GM12878 (cell line): Measurements from ENCODE around the gene LDLRAD4. TPM values are rescaled to one million over a fixed set of nuclear protein-coding genes. Genes with fewer than 3 reads are reported as not detected.
A peak's percentile ranks its signal among the peaks of the same experiment; 100 is the strongest.

Experiments
- ATAC-seq: fragments of 200-7000 bp; cut with Tn5 transposase; 3 replicates; pipeline ENCODE4 v1.9.1; 2020; ENCODE audit warnings: mild to moderate bottlenecking, moderate library complexity
- BruUV-seq: library from RNA; stranded (reverse); fragments of 400-500 nt; replicated peaks from 2 replicates; lab custom pipeline; 2021; lab: Mats Ljungman, UMichigan
- CTCF ChIA-PET: fragments of 300-600 bp; sonication (Branson Sonifier 250); formaldehyde crosslinking; extraction: SDS; loops from one replicate; lab custom pipeline; 2021; ENCODE audit warnings: inconsistent platforms; lab: Yijun Ruan, JAX
- POLR2A ChIA-PET: fragments of 350-600 bp; formaldehyde crosslinking; extraction: SDS; loops from one replicate; lab custom pipeline; 2021; ENCODE audit warnings: inconsistent platforms; lab: Charles Lee
- RAD21 ChIA-PET: fragments of 300-600 bp; sonication (Branson Sonifier 250); formaldehyde crosslinking; loops from one replicate; lab custom pipeline; 2023; ENCODE audit warnings: antibody characterized with exemption; ENCODE audit not compliant: unreplicated experiment; lab: Charles Lee
- SMC1A ChIA-PET: fragments of 300-600 bp; sonication (Branson Sonifier 250); formaldehyde crosslinking; loops from one replicate; lab custom pipeline; 2023; ENCODE audit not compliant: unreplicated experiment, uncharacterized antibody; lab: Charles Lee
- DNase-seq: peaks from one replicate; pipeline ENCODE4 v3.0.0-alpha.2; 2011; ENCODE audit warnings: low read depth, low spot score
- FAIRE-seq: peaks from 3 replicates; lab custom pipeline; 2011; peaks lifted over from hg19 to GRCh38; lab: Jason Lieb, UNC
- H2AFZ ChIP-seq: 2 replicates; pipeline ENCODE4 v1.6.0; 2011; ENCODE audit warnings: low read depth, low read length, control low read depth; ENCODE audit not compliant: control insufficient read depth
- H3K27ac ChIP-seq: 2 replicates; pipeline ENCODE4 v1.5.1; 2011; ENCODE audit warnings: control low read depth; ENCODE audit not compliant: control insufficient read depth, insufficient read depth
- H3K27me3 ChIP-seq, 2 experiments: replicated peaks in 1 of 2; 2 replicates each; pipeline versions ENCODE4 v1.6.0 to v1.6.1; 2011; ENCODE audit warnings: low read length in 1 of 2; ENCODE audit not compliant: control insufficient read depth in 2 of 2, insufficient read depth in 2 of 2
- H3K36me3 ChIP-seq, 2 experiments: 2 replicates each; pipeline ENCODE4 v1.5.1; 2011; ENCODE audit warnings: low read length in 1 of 2; ENCODE audit not compliant: control insufficient read depth in 2 of 2, insufficient read depth in 2 of 2
- H3K4me1 ChIP-seq: 2 replicates; pipeline ENCODE4 v1.6.1; 2011; ENCODE audit warnings: mild to moderate bottlenecking, low read length, moderate library complexity, mixed read lengths; ENCODE audit not compliant: control insufficient read depth, insufficient read depth
- H3K4me2 ChIP-seq: 2 replicates; pipeline ENCODE4 v1.6.0; 2011; ENCODE audit warnings: control low read depth; ENCODE audit not compliant: control insufficient read depth, insufficient read depth
- H3K4me3 ChIP-seq: fragments of 200-600 bp; sonication (generic); 2 replicates; pipeline ENCODE4 v1.5.1; 2016
- H3K79me2 ChIP-seq: 2 replicates; pipeline ENCODE4 v1.6.0; 2011; ENCODE audit warnings: low read length; ENCODE audit not compliant: control insufficient read depth, insufficient read depth
- H3K9ac ChIP-seq: 2 replicates; pipeline ENCODE4 v1.8.0; 2011; ENCODE audit warnings: low read length, control low read depth, mixed read lengths; ENCODE audit not compliant: control insufficient read depth, insufficient read depth
- H3K9me3 ChIP-seq: replicated peaks from 3 replicates; pipeline ENCODE4 v1.5.1; 2011; ENCODE audit warnings: mild to moderate bottlenecking, low read length; ENCODE audit not compliant: control insufficient read depth, insufficient read depth
- H4K20me1 ChIP-seq: 2 replicates; pipeline ENCODE4 v1.6.0; 2011; ENCODE audit not compliant: control insufficient read depth, insufficient read depth
- BHLHE40 ChIP-seq, 2 experiments: fragments of 450-650 bp in 1 of 2; IDR thresholded peaks; 2 replicates each; pipeline ENCODE4 v1.6.1; 2011 to 2017; ENCODE audit warnings: low read depth in 2 of 2, borderline replicate concordance in 1 of 2, improper control_type of control experiment in 1 of 2, low read length in 1 of 2, mild to moderate bottlenecking in 1 of 2
- HDGF ChIP-seq: fragments of 450-650 bp; IDR thresholded peaks from 2 replicates; pipeline ENCODE4 v1.6.1; 2016; ENCODE audit warnings: antibody characterized with exemption
- NFYA ChIP-seq: IDR thresholded peaks from 2 replicates; pipeline ENCODE4 v1.6.1; 2011; ENCODE audit warnings: low read depth, mild to moderate bottlenecking, low read length, improper control_type of control experiment, borderline replicate concordance
- NR2F1 ChIP-seq: fragments of 450-650 bp; conservative IDR thresholded peaks from 2 replicates; pipeline ENCODE4 v1.6.1; 2017; ENCODE audit warnings: mild to moderate bottlenecking
- NRF1 ChIP-seq: conservative IDR thresholded peaks from 2 replicates; pipeline ENCODE4 v1.6.1; 2011; ENCODE audit warnings: mild to moderate bottlenecking, low read depth, low read length, improper control_type of control experiment
- PAX8 ChIP-seq: fragments of 450-650 bp; IDR thresholded peaks from 2 replicates; pipeline ENCODE4 v1.6.1; 2017; ENCODE audit warnings: mild to moderate bottlenecking, moderate library complexity
- POU2F2 ChIP-seq: IDR thresholded peaks from 3 replicates; pipeline ENCODE4 v1.6.1; 2011; ENCODE audit warnings: low read depth, mild to moderate bottlenecking, low read length, borderline replicate concordance
- RFX5 ChIP-seq: IDR thresholded peaks from 2 replicates; pipeline ENCODE4 v1.6.1; 2011; ENCODE audit warnings: low read depth, low read length, improper control_type of control experiment
- RUNX3 ChIP-seq: IDR thresholded peaks from 2 replicates; pipeline ENCODE4 v1.6.1; 2012; ENCODE audit warnings: low read length, inconsistent platforms
- SP1 ChIP-seq: IDR thresholded peaks from one replicate; pipeline ENCODE4 v1.6.1; 2011; ENCODE audit warnings: low read depth, low read length
- TARDBP ChIP-seq: IDR thresholded peaks from 2 replicates; pipeline ENCODE4 v1.6.1; 2016; ENCODE audit warnings: borderline replicate concordance
- TCF3 ChIP-seq: IDR thresholded peaks from 2 replicates; pipeline ENCODE4 v1.6.1; 2012; ENCODE audit warnings: low read depth, mild to moderate bottlenecking, low read length, borderline replicate concordance; ENCODE audit not compliant: insufficient read depth
- ZNF274 ChIP-seq: IDR thresholded peaks from one replicate; pipeline ENCODE4 v1.8.0; 2011; ENCODE audit not compliant: insufficient read length, insufficient read depth
- WGBS: methylation state at CpG from one replicate; pipeline ENCODE4 v1.1.6; 2016; ENCODE audit warnings: low lambda C conversion rate; ENCODE audit not compliant: insufficient replicate concordance, insufficient coverage; ENCODE audit errors: missing lambda C conversion rate; 5-methylcytosine and 5-hydroxymethylcytosine counted together
- in situ Hi-C: fragments of 300-500 bp; cut with MboI; formaldehyde crosslinking; loops from 9 replicates; pipeline ENCODE4 v1.14.3; 2018; ENCODE audit warnings: mixed read lengths
- intact Hi-C: fragments of 100-400 bp; cut with micrococcal nuclease; formaldehyde crosslinking; loops from one replicate; pipeline ENCODE4 v1.14.2; 2022; ENCODE audit not compliant: unreplicated experiment
- polyA plus RNA-seq, 11 experiments: library from polyadenylated mRNA; depleted of rRNA in 4 of 11; unstranded in 6 of 11; stranded (reverse) in 5 of 11; fragments of >200 nt; fragmentation: Nextera tagmentation in 4 of 11; fragmentation: Illumina TruSeq in 1 of 11; extraction: Ambion mirVana in 4 of 11; extraction: Trizol in 1 of 11; gene quantifications; 1 replicate in 1 of 11; 2 replicates in 10 of 11; pipeline versions ENCODE4 v1.2.1 to v1.2.3, GENCODE V29; 2011 to 2016; ENCODE audit warnings: inconsistent platforms in 2 of 11, missing spikeins in 2 of 11, low read depth in 1 of 11
- total RNA-seq, 4 experiments: library from RNA; depleted of rRNA in 3 of 4; stranded (reverse); fragments of >200 nt in 3 of 4; fragmentation: Illumina TruSeq in 1 of 4; extraction: Trizol in 1 of 4; gene quantifications; 2 replicates each; pipeline versions ENCODE4 v1.2.1 to v1.2.3, GENCODE V29; 2013 to 2021
- TF ChIP-seq, protein P1 (sequence below), 3 experiments: IDR thresholded peaks in 2 of 3; conservative IDR thresholded peaks in 1 of 3; 2 replicates each; pipeline ENCODE4 v1.5.1; 2011; ENCODE audit warnings: low read depth in 3 of 3, low read length in 3 of 3, mild to moderate bottlenecking in 3 of 3, control low read depth in 2 of 3, moderate library complexity in 2 of 3, inconsistent platforms in 1 of 3, mixed read lengths in 1 of 3; ENCODE audit not compliant: control insufficient read depth in 2 of 3, insufficient read depth in 1 of 3; ENCODE audit errors: extremely low read depth in 1 of 3
- TF ChIP-seq, protein P2 (sequence below): fragments of 450-650 bp; IDR thresholded peaks from 2 replicates; pipeline ENCODE4 v1.6.1; 2017; ENCODE audit warnings: mild to moderate bottlenecking, moderate library complexity
- TF ChIP-seq, protein P3 (sequence below): fragments of 450-650 bp; IDR thresholded peaks from 2 replicates; pipeline ENCODE4 v1.6.1; 2016; ENCODE audit warnings: mild to moderate bottlenecking

The LDLRAD4 gene
- total and polyA plus RNA-seq, 10 of the 15 experiments (the other 5 are each of a cell fraction or from before 2014, with no cell fraction given) = 2.7 to 16.8 (median 11.2) TPM

DNA sequence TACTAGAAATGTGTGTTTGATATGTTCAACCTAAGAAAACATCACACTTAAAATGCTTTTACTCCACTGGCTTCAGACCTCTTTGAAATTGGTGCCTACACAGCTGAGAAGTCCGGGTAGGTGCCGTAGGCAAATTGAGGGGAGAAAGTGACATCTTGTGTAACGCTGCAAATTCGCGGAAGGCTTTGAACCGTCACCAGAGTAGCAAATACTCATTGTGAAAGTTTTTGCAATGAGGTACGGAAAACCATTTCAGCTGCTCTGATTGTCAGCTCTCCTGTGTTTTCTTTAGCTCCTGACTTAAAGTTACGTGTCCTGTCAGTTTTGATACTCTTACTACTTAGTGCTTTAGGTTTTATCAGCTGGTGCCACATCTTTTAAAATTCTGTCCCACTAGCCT is 283.3 kb downstream of the LDLRAD4 start (continued):
- TF ChIP-seq, protein P1, sequence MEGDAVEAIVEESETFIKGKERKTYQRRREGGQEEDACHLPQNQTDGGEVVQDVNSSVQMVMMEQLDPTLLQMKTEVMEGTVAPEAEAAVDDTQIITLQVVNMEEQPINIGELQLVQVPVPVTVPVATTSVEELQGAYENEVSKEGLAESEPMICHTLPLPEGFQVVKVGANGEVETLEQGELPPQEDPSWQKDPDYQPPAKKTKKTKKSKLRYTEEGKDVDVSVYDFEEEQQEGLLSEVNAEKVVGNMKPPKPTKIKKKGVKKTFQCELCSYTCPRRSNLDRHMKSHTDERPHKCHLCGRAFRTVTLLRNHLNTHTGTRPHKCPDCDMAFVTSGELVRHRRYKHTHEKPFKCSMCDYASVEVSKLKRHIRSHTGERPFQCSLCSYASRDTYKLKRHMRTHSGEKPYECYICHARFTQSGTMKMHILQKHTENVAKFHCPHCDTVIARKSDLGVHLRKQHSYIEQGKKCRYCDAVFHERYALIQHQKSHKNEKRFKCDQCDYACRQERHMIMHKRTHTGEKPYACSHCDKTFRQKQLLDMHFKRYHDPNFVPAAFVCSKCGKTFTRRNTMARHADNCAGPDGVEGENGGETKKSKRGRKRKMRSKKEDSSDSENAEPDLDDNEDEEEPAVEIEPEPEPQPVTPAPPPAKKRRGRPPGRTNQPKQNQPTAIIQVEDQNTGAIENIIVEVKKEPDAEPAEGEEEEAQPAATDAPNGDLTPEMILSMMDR (IDR thresholded peaks at IDR 0.05 in 2 of 3, conservative IDR thresholded peaks at IDR 0.05 in 1 of 3; ENCODE audit: control insufficient read depth in 2 of 3, extremely low read depth in 1 of 3, insufficient read depth in 1 of 3, low read depth in 3 of 3, low read length in 3 of 3) = peak in 1 of 3 experiments; percentile 32; a peak in 2 of 6 replicates
- TF ChIP-seq TARDBP (no peak), BHLHE40 (IDR thresholded peaks at IDR 0.05; ENCODE audit: borderline replicate concordance in 1 of 2, low read depth in 2 of 2, low read length in 1 of 2) (0 out of 4 replicates have a peak, but pooled peaks have one; percentile 18 to 31)

DNA sequence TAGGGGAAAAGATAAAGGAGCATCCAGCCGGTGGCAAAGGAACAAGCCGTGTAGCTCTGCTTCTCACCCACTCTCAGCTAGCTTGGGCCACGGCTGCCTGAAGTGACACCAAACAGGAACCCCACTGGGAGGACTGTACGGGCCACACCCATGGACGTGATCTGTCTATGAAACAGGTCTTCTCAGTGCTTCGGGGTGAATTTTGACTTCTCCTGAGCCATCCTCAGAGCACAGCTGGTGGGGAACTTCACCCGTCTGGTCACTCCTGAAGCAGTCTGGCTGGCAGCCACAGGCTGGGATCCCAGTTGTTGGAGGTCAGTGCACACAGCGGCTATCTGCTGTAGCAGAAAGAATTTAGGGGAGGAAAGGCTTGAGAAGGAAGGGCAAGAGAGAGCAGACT is 284.0 kb downstream of the LDLRAD4 start:
- DNase-seq (no peak), ATAC-seq (peak; percentile 41; the same call in 1 of the 3 replicates), FAIRE-seq (no peak)
- Histone ChIP-seq H3K4me3 (no peak overlapping the region), H3K9me3 (no peaks in the 10 kb centered on the region; the same call in 2 of the 3 replicates), H4K20me1 (no peaks in the 10 kb centered on the region), H3K27ac (no peak overlapping the region), H2AFZ (no peak overlapping the region), H3K4me1 (peaks cover 12% of the 10 kb centered on the region), H3K4me2 (no peak overlapping the region), H3K9ac (no peak overlapping the region), H3K36me3 (no peaks in the 10 kb centered on the region), H3K79me2 (no peaks in the 10 kb centered on the region), H3K27me3 (peaks cover 0 to 7% of the 10 kb centered on the region in 2 experiments; a peak in 2 of 4 replicates)
- BruUV-seq = no TSS peak
- ChIA-PET RAD21 (interaction anchor here (0.9 to 1.7 kb wide), 4 partner anchors 11 to 286 kb away, joined by 3 to 13 read pairs (median 3); no protein-coding TSS in a partner anchor), POLR2A (interaction anchor here (0.6 kb wide), 1 partner anchor 34 kb away, joined by 5 read pairs; no protein-coding TSS in a partner anchor), SMC1A (interaction anchor here (0.9 to 1.6 kb wide), 4 partner anchors 9 to 343 kb away, joined by 3 to 10 read pairs (median 4); no protein-coding TSS in a partner anchor), CTCF (interaction anchor here (0.7 to 1.7 kb wide), 9 partner anchors 11 to 313 kb away, joined by 3 to 9 read pairs (median 3); partner anchors contain the start of gene LDLRAD4)
- in situ Hi-C loops (no loop called here), intact Hi-C loops (no loop called here)
- WGBS = 41% methylated on average over 8 of the region's 8 CpGs
- no peak for TF ChIP-seq ZNF274
- TF ChIP-seq, protein P2, sequence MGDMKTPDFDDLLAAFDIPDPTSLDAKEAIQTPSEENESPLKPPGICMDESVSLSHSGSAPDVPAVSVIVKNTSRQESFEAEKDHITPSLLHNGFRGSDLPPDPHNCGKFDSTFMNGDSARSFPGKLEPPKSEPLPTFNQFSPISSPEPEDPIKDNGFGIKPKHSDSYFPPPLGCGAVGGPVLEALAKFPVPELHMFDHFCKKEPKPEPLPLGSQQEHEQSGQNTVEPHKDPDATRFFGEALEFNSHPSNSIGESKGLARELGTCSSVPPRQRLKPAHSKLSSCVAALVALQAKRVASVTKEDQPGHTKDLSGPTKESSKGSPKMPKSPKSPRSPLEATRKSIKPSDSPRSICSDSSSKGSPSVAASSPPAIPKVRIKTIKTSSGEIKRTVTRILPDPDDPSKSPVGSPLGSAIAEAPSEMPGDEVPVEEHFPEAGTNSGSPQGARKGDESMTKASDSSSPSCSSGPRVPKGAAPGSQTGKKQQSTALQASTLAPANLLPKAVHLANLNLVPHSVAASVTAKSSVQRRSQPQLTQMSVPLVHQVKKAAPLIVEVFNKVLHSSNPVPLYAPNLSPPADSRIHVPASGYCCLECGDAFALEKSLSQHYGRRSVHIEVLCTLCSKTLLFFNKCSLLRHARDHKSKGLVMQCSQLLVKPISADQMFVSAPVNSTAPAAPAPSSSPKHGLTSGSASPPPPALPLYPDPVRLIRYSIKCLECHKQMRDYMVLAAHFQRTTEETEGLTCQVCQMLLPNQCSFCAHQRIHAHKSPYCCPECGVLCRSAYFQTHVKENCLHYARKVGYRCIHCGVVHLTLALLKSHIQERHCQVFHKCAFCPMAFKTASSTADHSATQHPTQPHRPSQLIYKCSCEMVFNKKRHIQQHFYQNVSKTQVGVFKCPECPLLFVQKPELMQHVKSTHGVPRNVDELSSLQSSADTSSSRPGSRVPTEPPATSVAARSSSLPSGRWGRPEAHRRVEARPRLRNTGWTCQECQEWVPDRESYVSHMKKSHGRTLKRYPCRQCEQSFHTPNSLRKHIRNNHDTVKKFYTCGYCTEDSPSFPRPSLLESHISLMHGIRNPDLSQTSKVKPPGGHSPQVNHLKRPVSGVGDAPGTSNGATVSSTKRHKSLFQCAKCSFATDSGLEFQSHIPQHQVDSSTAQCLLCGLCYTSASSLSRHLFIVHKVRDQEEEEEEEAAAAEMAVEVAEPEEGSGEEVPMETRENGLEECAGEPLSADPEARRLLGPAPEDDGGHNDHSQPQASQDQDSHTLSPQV = no peak
- TF ChIP-seq SP1 = no peak
- TF ChIP-seq POU2F2 = no peak
- TF ChIP-seq NR2F1 = no peak
- TF ChIP-seq NRF1 = no peak
- no peak for TF ChIP-seq PAX8
- TF ChIP-seq HDGF = no peak
- TF ChIP-seq RUNX3 = no peak
- TF ChIP-seq RFX5 = no peak
- no peak for TF ChIP-seq TCF3
- TF ChIP-seq, protein P3, sequence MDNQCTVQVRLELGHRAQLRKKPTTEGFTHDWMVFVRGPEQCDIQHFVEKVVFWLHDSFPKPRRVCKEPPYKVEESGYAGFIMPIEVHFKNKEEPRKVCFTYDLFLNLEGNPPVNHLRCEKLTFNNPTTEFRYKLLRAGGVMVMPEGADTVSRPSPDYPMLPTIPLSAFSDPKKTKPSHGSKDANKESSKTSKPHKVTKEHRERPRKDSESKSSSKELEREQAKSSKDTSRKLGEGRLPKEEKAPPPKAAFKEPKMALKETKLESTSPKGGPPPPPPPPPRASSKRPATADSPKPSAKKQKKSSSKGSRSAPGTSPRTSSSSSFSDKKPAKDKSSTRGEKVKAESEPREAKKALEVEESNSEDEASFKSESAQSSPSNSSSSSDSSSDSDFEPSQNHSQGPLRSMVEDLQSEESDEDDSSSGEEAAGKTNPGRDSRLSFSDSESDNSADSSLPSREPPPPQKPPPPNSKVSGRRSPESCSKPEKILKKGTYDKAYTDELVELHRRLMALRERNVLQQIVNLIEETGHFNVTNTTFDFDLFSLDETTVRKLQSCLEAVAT = no peak
- TF ChIP-seq NFYA = no peak
